Activated CD8-positive, alpha-beta memory T cell treated with anti-CD3 and anti-CD28 coated beads, Interleukin-2, amount 10 ng/mL, durations not matched to agents 7 days and 5 days (primary cell): ENCODE results near the gene CAMK2G. TPM values are rescaled to one million over a fixed set of nuclear protein-coding genes. Genes with fewer than 3 reads are reported as not detected.
A peak's percentile ranks its signal among the peaks of the same experiment; 100 is the strongest.
"Not testable (repeated sequence)": the region's sequence is repeated elsewhere in the genome, so short reads cannot be mapped to it uniquely, and the experiment has no call there.

Source experiments
- ATAC-seq: fragments of 150-1000 bp; cut with Tn5 transposase; one replicate; pipeline ENCODE4 v1.10.0; 2021; ENCODE audit warnings: moderate library complexity
- CTCF ChIA-PET: fragments of 350-600 bp; sonication (Branson Sonifier 250); formaldehyde crosslinking; loops from one replicate; lab custom pipeline; 2021; ENCODE audit warnings: antibody characterized with exemption; lab: Charles Lee
- DNase-seq: peaks from one replicate; pipeline ENCODE4 v3.0.0-alpha.2; 2020
- H3K27ac Mint-ChIP-seq: one replicate; pipeline ENCODE4 v1.8.0; 2021; ENCODE audit warnings: mild to moderate bottlenecking, mixed read lengths
- H3K27me3 Mint-ChIP-seq: one replicate; pipeline ENCODE4 v1.8.0; 2021; ENCODE audit warnings: mixed read lengths
- H3K36me3 Mint-ChIP-seq: one replicate; pipeline ENCODE4 v1.8.0; 2021; ENCODE audit warnings: mild to moderate bottlenecking, mixed read lengths
- H3K4me1 Mint-ChIP-seq: one replicate; pipeline ENCODE4 v1.8.0; 2021; ENCODE audit warnings: mixed read lengths
- H3K4me3 Mint-ChIP-seq: one replicate; pipeline ENCODE4 v1.8.0; 2021; ENCODE audit warnings: mild to moderate bottlenecking, moderate library complexity, mixed read lengths
- H3K9me3 Mint-ChIP-seq: one replicate; pipeline ENCODE4 v1.8.0; 2022; ENCODE audit warnings: low read depth, mixed read lengths
- total RNA-seq, 2 experiments: library from RNA; stranded (reverse); gene quantifications; one replicate each; pipeline ENCODE4 v1.2.3, GENCODE V29; 2021

Gene CAMK2G
- total RNA-seq, 2 experiments from 2014 or later = 30.8 to 49.2 TPM

GRCh38 chr10:73791871-73792400, 82.4 kb downstream of the CAMK2G start:
- Mint-ChIP-seq H3K27me3 (no peaks in the 10 kb centered on the region), H3K4me3 (no peak overlapping the region), H3K36me3 (peaks cover 28% of the 10 kb centered on the region), H3K27ac (no peak overlapping the region), H3K4me1 (peaks cover 8% of the 10 kb centered on the region), H3K9me3 (no peaks in the 10 kb centered on the region)
- CTCF ChIA-PET = no interaction called here
- ATAC-seq (no peak), DNase-seq (no peak)

- Mint-ChIP-seq H3K36me3 (peaks cover 27% of the 10 kb centered on the region), H3K4me1 (peaks cover 15% of the 10 kb centered on the region), H3K27ac (no peak overlapping the region), H3K27me3 (no peaks in the 10 kb centered on the region), H3K4me3 (no peak overlapping the region), H3K9me3 (no peaks in the 10 kb centered on the region)
- CTCF ChIA-PET = no interaction called here
- no peak for ATAC-seq
- DNase-seq = no peak
These were observed 83.3 kb downstream of the CAMK2G start for GRCh38 chr10:73790886-73791625.

GRCh38 chr10:73789659-73790055, 84.7 kb downstream of the CAMK2G start:
- CTCF ChIA-PET = interaction anchor here (1.3 kb wide), 1 partner anchor 16 kb away, joined by 4 read pairs; no protein-coding TSS in a partner anchor
- Mint-ChIP-seq H3K9me3 (no peaks in the 10 kb centered on the region), H3K27me3 (no peaks in the 10 kb centered on the region), H3K4me1 (peaks cover 19% of the 10 kb centered on the region), H3K36me3 (peaks cover 22% of the 10 kb centered on the region), H3K27ac (no peak overlapping the region), H3K4me3 (no peak overlapping the region)
- ATAC-seq (no peak), DNase-seq (no peak)

DNA sequence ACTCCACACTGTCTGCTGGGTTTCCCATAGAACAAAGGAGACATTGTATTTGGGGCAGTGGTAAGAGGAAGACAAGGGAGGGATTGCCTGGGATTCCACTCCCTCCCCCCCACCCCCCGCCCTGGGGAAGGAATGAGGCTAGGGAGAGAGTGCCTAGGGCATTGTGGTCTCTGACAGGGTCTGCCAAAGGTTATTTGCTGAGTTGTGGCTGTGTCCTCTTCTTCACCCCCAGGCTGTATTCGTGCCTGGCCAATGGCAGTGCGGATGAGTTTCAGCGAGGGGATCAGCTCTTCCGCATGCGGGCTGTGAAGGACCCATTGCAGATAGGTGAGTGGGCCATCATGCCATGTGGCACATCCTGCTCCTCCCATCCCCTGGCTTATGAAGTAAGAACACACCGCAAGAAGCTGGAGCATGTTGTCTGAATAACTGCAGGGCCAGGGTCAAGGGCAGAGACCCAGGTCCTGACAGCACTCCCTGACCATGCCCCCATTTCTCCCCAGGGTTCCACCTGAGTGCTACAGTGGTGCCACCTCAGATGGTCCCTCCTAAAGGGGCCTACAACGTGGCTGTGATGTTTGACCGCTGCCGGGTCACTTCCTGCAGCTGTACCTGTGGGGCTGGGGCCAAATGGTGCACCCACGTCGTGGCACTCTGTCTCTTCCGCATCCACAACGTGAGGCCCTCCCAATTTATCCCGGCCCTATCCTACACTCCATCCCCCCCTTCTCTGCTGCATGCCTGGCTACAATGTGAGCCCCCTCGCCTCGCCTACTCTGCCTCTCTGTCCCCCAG, 85.3 kb downstream of the CAMK2G start:
- CTCF ChIA-PET = interaction anchor here (0.9 to 1.3 kb wide), 2 partner anchors 16 to 91 kb away, joined by 3 to 4 read pairs; no protein-coding TSS in a partner anchor
- Mint-ChIP-seq H3K4me3 (no peak overlapping the region), H3K9me3 (no peaks in the 10 kb centered on the region), H3K36me3 (peaks cover 18% of the 10 kb centered on the region), H3K27ac (no peak overlapping the region), H3K4me1 (peaks cover 24% of the 10 kb centered on the region), H3K27me3 (no peaks in the 10 kb centered on the region)
- ATAC-seq = no peak
- DNase-seq = no peak

DNA sequence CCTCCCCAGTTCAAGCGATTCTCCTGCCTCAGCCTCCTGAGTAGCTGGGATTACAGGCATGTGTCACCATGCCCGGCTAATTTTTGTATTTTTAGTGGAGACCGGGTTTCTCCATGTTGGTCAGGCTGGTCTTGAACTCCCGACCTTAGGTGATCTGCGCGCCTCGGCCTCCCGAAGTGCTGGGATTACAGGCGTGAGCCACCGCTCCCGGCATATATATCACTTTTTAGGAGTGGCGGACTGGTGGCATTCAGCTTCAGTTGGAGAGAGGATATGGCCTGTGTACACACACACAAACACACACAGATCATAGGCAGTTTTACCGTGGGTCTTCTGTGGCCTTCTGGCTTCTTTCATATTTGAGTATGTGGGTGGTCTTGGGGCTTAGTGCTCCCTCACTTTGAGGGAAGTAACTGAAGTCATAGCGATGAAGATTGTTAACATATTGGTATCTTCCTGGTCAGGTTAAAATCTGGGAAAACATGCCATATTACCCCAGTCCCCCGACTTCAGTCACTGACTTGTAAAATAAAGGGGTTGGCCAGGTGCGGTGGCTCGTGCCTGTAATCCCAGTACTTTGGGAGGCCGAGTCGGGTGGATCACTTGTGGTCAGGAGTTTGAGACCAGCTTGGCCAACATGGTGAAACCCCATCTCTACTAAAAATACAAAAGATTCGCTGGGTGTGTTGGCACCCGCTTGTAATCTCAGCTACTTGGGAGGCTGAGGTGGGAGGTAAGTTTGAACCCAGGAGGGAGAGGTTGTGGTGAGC, 87.1 kb downstream of the CAMK2G start:
- H3K27ac Mint-ChIP-seq, H3K27me3 Mint-ChIP-seq, DNase-seq, H3K9me3 Mint-ChIP-seq, ATAC-seq: not testable (repeated sequence)
- Mint-ChIP-seq H3K36me3 (peaks cover 18% of the 10 kb centered on the region), H3K4me1 (peaks cover 38% of the 10 kb centered on the region), H3K4me3 (peak overlapping the region; percentile 31)
- CTCF ChIA-PET = interaction anchor here (1.8 kb wide), 1 partner anchor 12 kb away, joined by 5 read pairs; no protein-coding TSS in a partner anchor

DNA sequence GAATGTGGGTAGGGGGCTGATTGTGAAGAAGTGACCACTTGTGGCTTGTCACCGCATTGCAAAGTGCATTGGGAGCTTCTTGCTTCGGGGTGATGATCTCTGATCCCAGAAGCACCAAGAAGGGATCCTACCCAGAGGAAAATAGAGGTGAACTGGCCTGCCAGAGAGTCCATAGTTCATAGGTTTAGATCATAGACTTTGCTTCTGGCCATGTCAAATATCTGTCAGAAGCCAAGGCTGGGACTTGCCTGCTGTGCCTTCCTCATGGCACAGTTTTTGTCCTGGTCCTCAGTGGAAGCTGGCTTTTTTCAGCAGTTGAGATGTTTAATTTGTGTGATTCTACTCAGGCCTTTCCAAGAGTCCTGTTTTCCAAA, 87.9 kb downstream of the CAMK2G start:
- Mint-ChIP-seq H3K27me3 (no peaks in the 10 kb centered on the region), H3K9me3 (no peaks in the 10 kb centered on the region), H3K4me3 (peak overlapping the region; percentile 94), H3K36me3 (peaks cover 17% of the 10 kb centered on the region), H3K4me1 (peaks cover 38% of the 10 kb centered on the region), H3K27ac (peak overlapping the region; percentile 84)
- CTCF ChIA-PET = interaction anchor here (0.8 to 1.8 kb wide), 3 partner anchors 11 to 45 kb away, joined by 4 to 5 read pairs (median 4); no protein-coding TSS in a partner anchor
- DNase-seq (no peak), ATAC-seq (no peak)

DNA sequence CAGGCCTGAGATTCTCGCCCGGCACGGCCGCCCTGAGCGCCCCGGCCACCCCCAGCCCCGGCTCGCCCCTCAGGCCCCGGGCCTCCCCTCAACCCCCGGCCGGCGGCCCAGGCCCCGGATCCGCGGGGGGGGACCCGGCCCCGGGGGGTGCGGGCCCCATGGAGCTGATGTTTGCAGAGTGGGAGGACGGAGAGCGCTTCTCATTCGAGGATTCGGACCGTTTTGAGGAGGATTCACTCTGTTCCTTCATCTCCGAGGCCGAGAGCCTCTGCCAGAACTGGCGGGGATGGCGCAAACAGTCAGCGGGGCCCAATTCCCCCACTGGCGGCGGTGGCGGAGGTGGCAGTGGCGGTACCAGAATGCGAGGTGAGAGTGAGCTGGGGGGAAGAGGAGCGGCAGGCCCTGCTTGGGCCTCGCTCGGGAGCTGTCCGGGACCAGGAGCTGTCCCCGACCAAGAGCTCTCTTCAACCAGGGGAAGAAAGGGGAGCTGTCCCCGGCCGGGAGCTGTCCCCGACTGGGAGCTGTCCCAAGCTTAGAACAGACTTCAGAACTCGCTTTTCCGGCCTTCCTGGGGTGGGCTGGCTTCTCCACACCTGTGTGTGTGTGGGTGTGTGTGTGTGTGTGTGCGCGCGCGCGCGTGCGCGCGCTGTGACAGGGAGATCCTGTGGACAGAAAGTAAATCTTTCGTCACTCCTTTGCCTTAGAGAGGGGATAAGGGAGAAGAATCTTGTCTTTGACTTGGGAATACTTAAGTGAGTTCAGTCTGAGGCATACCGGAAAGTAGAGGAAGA, 88.4 kb downstream of the CAMK2G start:
- Mint-ChIP-seq H3K36me3 (peaks cover 13% of the 10 kb centered on the region), H3K9me3 (no peaks in the 10 kb centered on the region), H3K4me3 (peak overlapping the region; percentile 94), H3K27ac (peak overlapping the region; percentile 98), H3K27me3 (no peaks in the 10 kb centered on the region), H3K4me1 (peaks cover 39% of the 10 kb centered on the region)
- CTCF ChIA-PET = interaction anchor here (0.8 to 1.8 kb wide), 3 partner anchors 11 to 45 kb away, joined by 4 to 5 read pairs (median 4); no protein-coding TSS in a partner anchor
- peak; percentile 8 for ATAC-seq
- DNase-seq = peak; percentile 66

DNA sequence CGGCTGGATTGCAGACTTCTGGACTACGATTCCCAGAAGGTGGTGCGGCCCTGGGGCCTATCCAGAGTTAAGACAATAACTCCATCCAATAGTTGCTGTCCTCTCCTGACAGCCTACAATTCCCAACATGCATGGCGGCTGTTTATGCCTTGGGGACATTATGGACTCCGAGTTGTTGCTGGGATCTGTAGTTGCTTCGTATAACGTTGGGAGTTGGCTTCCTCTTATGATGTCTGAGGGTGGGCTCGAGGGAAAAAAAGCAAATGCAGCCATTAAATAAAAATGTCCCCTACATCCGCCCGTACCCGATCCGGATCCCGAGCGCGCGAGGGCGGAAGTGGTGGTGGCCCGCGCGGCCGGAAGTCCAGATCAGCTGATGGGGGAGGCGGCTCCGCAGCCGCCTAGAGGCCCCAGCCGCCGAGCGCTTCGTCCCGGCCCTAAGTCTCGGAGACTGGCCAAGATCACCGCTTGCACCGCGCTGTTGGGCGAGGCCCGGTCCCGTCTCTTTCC, 89.1 kb downstream of the CAMK2G start, which contains the start of gene ZSWIM8:
ZSWIM8 (plus strand) TSS at position 396 of the 510 bp plus-strand sequence. CDS start 273 bp downstream, outside the sequence.
- CTCF ChIA-PET = interaction anchor here (1.6 to 1.8 kb wide), 2 partner anchors 10 to 20 kb away, joined by 4 to 5 read pairs; no protein-coding TSS in a partner anchor
- Mint-ChIP-seq H3K4me3 (peak within 1 kb of the TSS; percentile 94), H3K27ac (peak within 1 kb of the TSS; percentile 98), H3K27me3 (no peaks in the 10 kb centered on the region), H3K36me3 (peaks cover 10% of the 10 kb centered on the region), H3K9me3 (no peaks in the 10 kb centered on the region), H3K4me1 (peaks cover 45% of the 10 kb centered on the region)
- DNase-seq = peak; percentile 93
- peak; percentile 87 for ATAC-seq

DNA sequence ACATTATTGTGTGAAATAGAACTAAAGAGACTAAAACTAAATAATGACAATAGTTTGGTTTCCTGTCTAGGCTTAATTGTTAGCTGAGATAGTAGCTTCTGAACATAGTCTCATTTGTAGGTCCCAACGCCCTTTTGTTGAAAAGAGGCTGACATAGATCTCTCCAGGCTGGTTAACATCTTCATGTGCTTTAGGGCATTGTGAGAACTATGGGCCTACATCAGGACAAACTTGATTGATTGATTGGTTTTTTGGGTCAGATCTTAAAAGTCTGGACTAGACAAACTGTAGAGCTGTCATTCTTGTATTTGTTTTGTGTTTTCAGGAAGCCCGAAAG, 91.6 kb downstream of the CAMK2G start:
- peak overlapping the region; percentile 87 for H3K4me3 Mint-ChIP-seq
- CTCF ChIA-PET = interaction anchor here (1.6 to 4.6 kb wide), 3 partner anchors 10 to 97 kb away, joined by 3 to 39 read pairs (median 11); a partner anchor contains a TSS
- ATAC-seq (no peak), DNase-seq (no peak)
- peaks cover 51% of the 10 kb centered on the region for H3K4me1 Mint-ChIP-seq
- no peaks in the 10 kb centered on the region for H3K27me3 Mint-ChIP-seq
- no peaks in the 10 kb centered on the region for H3K9me3 Mint-ChIP-seq
- H3K36me3 Mint-ChIP-seq = peaks cover 14% of the 10 kb centered on the region
- peak overlapping the region; percentile 97 for H3K27ac Mint-ChIP-seq

GRCh38 chr10:73781879-73782748, 92.2 kb downstream of the CAMK2G start, which contains the start of gene CHCHD1:
TSS of gene CHCHD1 (plus strand) at chr10:73782048. CDS start at chr10:73782076, 28 bp downstream.
- H3K4me3 Mint-ChIP-seq = peak within 1 kb of the TSS; percentile 87
- peaks cover 16% of the 10 kb centered on the region for H3K36me3 Mint-ChIP-seq
- no peaks in the 10 kb centered on the region for H3K27me3 Mint-ChIP-seq
- CTCF ChIA-PET = interaction anchor here (0.6 to 4.6 kb wide), 6 partner anchors 10 to 139 kb away, joined by 3 to 39 read pairs (median 4); partner anchors contain the start of gene SEC24C
- H3K9me3 Mint-ChIP-seq = no peaks in the 10 kb centered on the region
- peak; percentile 96 for DNase-seq
- H3K27ac Mint-ChIP-seq = peak within 1 kb of the TSS; percentile 97
- peak; percentile 73 for ATAC-seq
- H3K4me1 Mint-ChIP-seq = peaks cover 51% of the 10 kb centered on the region

DNA sequence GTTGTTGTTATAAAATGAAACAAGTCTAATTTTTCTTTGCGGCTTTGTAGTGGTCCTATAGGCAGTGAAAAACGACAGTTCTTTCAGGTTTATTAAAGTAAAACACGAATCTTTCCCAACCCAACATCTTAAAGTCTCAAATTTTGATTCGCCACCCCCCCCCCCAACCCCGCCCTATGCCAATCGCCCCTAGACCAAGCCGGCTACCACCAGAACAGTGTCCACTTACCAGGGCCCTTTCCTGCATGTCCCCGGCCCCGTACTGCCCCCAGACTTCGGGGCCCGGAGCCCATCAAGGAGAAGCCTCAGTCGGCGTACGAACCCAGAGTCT, 92.8 kb downstream of the CAMK2G start:
- Mint-ChIP-seq H3K36me3 (peaks cover 19% of the 10 kb centered on the region), H3K4me1 (peaks cover 50% of the 10 kb centered on the region), H3K4me3 (peak overlapping the region; percentile 87), H3K9me3 (no peaks in the 10 kb centered on the region), H3K27me3 (no peaks in the 10 kb centered on the region), H3K27ac (peak overlapping the region; percentile 97)
- CTCF ChIA-PET = interaction anchor here (0.6 to 4.6 kb wide), 6 partner anchors 9 to 138 kb away, joined by 3 to 39 read pairs (median 4); partner anchors contain the start of gene SEC24C
- ATAC-seq (no peak), DNase-seq (no peak)
